Activated T-helper 17 cell treated with anti-CD3 and anti-CD28 coated beads, Interleukin-2, amount 50 U/mL, for 72 hours (primary cell): ENCODE measurements around the gene BCL2L12. TPM values are rescaled to one million over a fixed set of nuclear protein-coding genes. Genes with fewer than 3 reads are reported as not detected.

Experiments used
- ATAC-seq: fragments of 150-1000 bp; cut with Tn5 transposase; replicated peaks from 2 replicates; pipeline ENCODE4 v1.10.0; 2021; ENCODE audit warnings: mild to moderate bottlenecking, moderate library complexity
- H3K27ac Mint-ChIP-seq: one replicate; pipeline ENCODE4 v1.8.0; 2022; ENCODE audit warnings: mixed read lengths
- H3K27me3 Mint-ChIP-seq: one replicate; pipeline ENCODE4 v1.8.0; 2022; ENCODE audit warnings: mixed read lengths
- H3K36me3 Mint-ChIP-seq: one replicate; pipeline ENCODE4 v1.8.0; 2022; ENCODE audit warnings: low read depth, mild to moderate bottlenecking, mixed read lengths
- H3K4me1 Mint-ChIP-seq: one replicate; pipeline ENCODE4 v1.8.0; 2022; ENCODE audit warnings: mixed read lengths
- H3K4me3 Mint-ChIP-seq: one replicate; pipeline ENCODE4 v1.8.0; 2022; ENCODE audit warnings: mild to moderate bottlenecking, mixed read lengths
- H3K9me3 Mint-ChIP-seq: one replicate; pipeline ENCODE4 v1.8.0; 2022; ENCODE audit warnings: mixed read lengths
- total RNA-seq, 2 donors: library from RNA; stranded (reverse); gene quantifications; one replicate each; pipeline ENCODE4 v1.2.3, GENCODE V29; 2022

Gene BCL2L12
- total RNA-seq, 2 donors from 2014 or later: 61.1 to 80.5 TPM

DNA sequence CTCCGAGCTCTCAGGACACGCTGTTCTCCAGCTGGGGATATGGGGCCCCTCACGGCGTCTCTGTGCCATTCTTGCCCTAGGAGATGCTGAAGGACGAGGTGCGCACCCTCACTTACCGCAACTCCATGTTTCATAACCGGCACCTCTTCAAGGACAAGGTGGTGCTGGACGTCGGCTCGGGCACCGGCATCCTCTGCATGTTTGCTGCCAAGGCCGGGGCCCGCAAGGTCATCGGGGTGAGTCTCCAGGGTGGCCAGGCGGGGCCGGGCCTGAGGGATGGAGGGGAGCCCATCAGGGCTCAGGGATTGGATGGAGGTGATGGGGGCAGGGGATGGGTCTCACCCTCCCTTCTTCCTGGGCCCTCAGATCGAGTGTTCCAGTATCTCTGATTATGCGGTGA is 16.1 kb downstream of the BCL2L12 start:
- Mint-ChIP-seq H3K4me3 (peak overlapping the region; percentile 41), H3K27ac (peak overlapping the region; percentile 41), H3K36me3 (peaks cover 77% of the 10 kb centered on the region), H3K4me1 (peaks cover 11% of the 10 kb centered on the region), H3K27me3 (no peaks in the 10 kb centered on the region), H3K9me3 (no peaks in the 10 kb centered on the region)
- no peak for ATAC-seq

GRCh38 chr19:49682274-49682673 is 16.5 kb downstream of the BCL2L12 start:
- H3K27ac Mint-ChIP-seq: peak overlapping the region; percentile 41
- peak overlapping the region; percentile 41 for H3K4me3 Mint-ChIP-seq
- H3K36me3 Mint-ChIP-seq: peaks cover 77% of the 10 kb centered on the region
- no peaks in the 10 kb centered on the region for H3K9me3 Mint-ChIP-seq
- ATAC-seq: peak; percentile 28
- no peaks in the 10 kb centered on the region for H3K27me3 Mint-ChIP-seq
- peaks cover 11% of the 10 kb centered on the region for H3K4me1 Mint-ChIP-seq

DNA sequence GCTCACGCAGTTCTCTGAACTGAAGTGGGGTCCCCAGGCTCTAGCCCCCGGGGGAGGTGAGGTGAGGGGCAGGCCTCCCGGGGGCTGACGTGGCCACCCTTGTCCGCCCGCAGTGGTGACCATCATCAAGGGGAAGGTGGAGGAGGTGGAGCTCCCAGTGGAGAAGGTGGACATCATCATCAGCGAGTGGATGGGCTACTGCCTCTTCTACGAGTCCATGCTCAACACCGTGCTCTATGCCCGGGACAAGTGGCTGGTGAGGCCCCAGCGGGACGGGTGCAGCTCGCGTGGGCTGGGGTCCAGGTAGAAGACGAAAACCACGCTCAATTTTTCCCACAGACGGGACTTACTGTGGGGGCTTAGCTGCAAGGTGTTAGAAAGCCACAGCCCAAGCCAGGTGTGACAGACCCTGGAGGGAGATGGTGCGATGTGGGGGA is 18.1 kb downstream of the BCL2L12 start:
- Mint-ChIP-seq H3K27ac (no peak overlapping the region), H3K27me3 (no peaks in the 10 kb centered on the region), H3K36me3 (peaks cover 84% of the 10 kb centered on the region), H3K9me3 (no peaks in the 10 kb centered on the region), H3K4me1 (peaks cover 15% of the 10 kb centered on the region), H3K4me3 (no peak overlapping the region)
- no peak for ATAC-seq

- no peak for ATAC-seq
- Mint-ChIP-seq H3K9me3 (no peaks in the 10 kb centered on the region), H3K27ac (no peak overlapping the region), H3K36me3 (peaks cover 88% of the 10 kb centered on the region), H3K4me3 (no peak overlapping the region), H3K27me3 (no peaks in the 10 kb centered on the region), H3K4me1 (peaks cover 15% of the 10 kb centered on the region)
Measured at GRCh38 chr19:49684251-49684982, 18.7 kb downstream of the BCL2L12 start.

DNA sequence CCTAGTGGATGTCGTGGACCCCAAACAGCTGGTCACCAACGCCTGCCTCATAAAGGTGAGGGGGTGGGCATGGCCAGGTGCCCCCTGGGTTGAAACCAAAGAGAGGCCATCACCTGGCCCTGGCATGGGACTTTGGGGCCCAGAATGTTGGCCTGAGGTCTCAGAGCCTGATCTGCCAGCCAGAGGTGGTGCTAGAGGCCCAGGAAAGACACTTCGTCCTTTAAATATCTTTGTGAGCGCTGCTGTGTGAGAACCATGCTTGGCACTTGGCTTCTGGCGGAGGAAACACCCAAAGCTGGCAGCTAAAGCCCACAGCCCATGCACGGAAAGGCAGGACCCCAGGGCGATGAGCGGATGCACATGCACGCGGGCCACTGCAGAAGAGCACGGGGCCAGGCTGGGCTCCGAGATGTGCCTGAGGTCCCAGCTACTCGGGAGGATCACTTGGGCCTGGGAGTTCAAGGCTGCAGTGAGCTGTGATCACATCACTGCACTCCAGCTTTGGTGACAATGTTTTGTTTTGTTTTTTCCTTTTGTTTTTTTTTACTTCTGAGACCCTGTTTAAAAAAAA is 19.3 kb downstream of the BCL2L12 start:
- Mint-ChIP-seq H3K36me3 (peaks cover 86% of the 10 kb centered on the region), H3K4me1 (peaks cover 15% of the 10 kb centered on the region), H3K27me3 (no peaks in the 10 kb centered on the region), H3K27ac (no peak overlapping the region), H3K4me3 (no peak overlapping the region), H3K9me3 (no peaks in the 10 kb centered on the region)
- ATAC-seq: no peak

DNA sequence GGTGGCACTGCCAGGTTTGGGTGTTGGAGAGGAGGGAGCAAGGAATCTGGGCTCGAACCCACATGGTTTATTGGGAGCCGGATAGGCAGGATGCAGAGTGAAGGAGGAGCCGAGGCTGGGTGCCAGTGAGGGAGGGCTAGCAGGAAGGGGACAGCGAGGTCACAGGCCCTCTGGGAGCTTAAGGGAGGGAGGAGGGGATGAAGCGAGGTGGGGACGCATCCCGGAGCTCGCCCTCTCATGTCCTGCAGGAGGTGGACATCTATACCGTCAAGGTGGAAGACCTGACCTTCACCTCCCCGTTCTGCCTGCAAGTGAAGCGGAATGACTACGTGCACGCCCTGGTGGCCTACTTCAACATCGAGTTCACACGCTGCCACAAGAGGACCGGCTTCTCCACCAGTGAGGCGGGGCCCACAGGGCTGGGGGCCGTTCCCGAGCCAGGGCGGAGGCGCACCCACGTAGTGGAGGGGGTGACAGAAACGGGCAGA is 20.2 kb downstream of the BCL2L12 start:
- Mint-ChIP-seq H3K27ac (no peak overlapping the region), H3K27me3 (peaks cover 7% of the 10 kb centered on the region), H3K36me3 (peaks cover 85% of the 10 kb centered on the region), H3K4me1 (peaks cover 21% of the 10 kb centered on the region), H3K4me3 (no peak overlapping the region), H3K9me3 (no peaks in the 10 kb centered on the region)
- ATAC-seq: no peak

DNA sequence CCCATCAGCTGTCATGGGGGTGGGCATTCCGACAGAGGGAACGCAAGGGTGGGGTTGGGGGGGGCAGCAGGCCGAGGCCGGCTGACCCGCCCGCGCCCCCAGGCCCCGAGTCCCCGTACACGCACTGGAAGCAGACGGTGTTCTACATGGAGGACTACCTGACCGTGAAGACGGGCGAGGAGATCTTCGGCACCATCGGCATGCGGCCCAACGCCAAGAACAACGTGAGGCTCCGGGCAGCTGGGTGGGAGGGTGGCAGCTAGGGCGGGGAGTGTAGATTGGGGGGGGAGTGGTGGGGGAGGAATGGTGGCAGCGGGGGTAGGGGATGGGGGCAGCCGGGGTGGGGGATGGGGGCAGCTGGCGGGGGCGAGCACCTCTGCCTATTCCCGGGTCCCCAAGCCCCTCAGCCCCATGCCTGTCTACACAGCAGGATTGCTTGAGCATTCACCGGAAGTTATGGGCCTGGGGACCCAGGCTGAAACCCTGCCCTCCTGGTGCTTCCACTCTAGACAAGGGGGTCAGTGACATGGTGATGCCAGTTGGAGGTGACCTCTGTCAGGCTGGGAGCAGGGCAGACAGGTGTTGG is 20.9 kb downstream of the BCL2L12 start:
- Mint-ChIP-seq H3K4me1 (peaks cover 23% of the 10 kb centered on the region), H3K4me3 (no peak overlapping the region), H3K36me3 (peaks cover 80% of the 10 kb centered on the region), H3K27me3 (peaks cover 8% of the 10 kb centered on the region), H3K27ac (no peak overlapping the region), H3K9me3 (no peaks in the 10 kb centered on the region)
- ATAC-seq: no peak

GRCh38 chr19:49687150-49687549 is 21.4 kb downstream of the BCL2L12 start:
- no peak overlapping the region for H3K27ac Mint-ChIP-seq
- no peak for ATAC-seq
- peaks cover 23% of the 10 kb centered on the region for H3K4me1 Mint-ChIP-seq
- no peak overlapping the region for H3K4me3 Mint-ChIP-seq
- peaks cover 74% of the 10 kb centered on the region for H3K36me3 Mint-ChIP-seq
- H3K9me3 Mint-ChIP-seq: no peaks in the 10 kb centered on the region
- peaks cover 8% of the 10 kb centered on the region for H3K27me3 Mint-ChIP-seq

GRCh38 chr19:49687566-49688316 is 22.0 kb downstream of the BCL2L12 start:
- H3K9me3 Mint-ChIP-seq: no peaks in the 10 kb centered on the region
- H3K36me3 Mint-ChIP-seq: peaks cover 68% of the 10 kb centered on the region
- peaks cover 23% of the 10 kb centered on the region for H3K4me1 Mint-ChIP-seq
- ATAC-seq: no peak
- peaks cover 8% of the 10 kb centered on the region for H3K27me3 Mint-ChIP-seq
- H3K4me3 Mint-ChIP-seq: no peak overlapping the region
- H3K27ac Mint-ChIP-seq: no peak overlapping the region

- ATAC-seq: no peak
- H3K36me3 Mint-ChIP-seq: peaks cover 59% of the 10 kb centered on the region
- peak overlapping the region; percentile 10 for H3K4me3 Mint-ChIP-seq
- H3K9me3 Mint-ChIP-seq: no peaks in the 10 kb centered on the region
- H3K27me3 Mint-ChIP-seq: peaks cover 8% of the 10 kb centered on the region
- no peak overlapping the region for H3K27ac Mint-ChIP-seq
- peaks cover 23% of the 10 kb centered on the region for H3K4me1 Mint-ChIP-seq
Measured at GRCh38 chr19:49688531-49689132, 22.9 kb downstream of the BCL2L12 start.

DNA sequence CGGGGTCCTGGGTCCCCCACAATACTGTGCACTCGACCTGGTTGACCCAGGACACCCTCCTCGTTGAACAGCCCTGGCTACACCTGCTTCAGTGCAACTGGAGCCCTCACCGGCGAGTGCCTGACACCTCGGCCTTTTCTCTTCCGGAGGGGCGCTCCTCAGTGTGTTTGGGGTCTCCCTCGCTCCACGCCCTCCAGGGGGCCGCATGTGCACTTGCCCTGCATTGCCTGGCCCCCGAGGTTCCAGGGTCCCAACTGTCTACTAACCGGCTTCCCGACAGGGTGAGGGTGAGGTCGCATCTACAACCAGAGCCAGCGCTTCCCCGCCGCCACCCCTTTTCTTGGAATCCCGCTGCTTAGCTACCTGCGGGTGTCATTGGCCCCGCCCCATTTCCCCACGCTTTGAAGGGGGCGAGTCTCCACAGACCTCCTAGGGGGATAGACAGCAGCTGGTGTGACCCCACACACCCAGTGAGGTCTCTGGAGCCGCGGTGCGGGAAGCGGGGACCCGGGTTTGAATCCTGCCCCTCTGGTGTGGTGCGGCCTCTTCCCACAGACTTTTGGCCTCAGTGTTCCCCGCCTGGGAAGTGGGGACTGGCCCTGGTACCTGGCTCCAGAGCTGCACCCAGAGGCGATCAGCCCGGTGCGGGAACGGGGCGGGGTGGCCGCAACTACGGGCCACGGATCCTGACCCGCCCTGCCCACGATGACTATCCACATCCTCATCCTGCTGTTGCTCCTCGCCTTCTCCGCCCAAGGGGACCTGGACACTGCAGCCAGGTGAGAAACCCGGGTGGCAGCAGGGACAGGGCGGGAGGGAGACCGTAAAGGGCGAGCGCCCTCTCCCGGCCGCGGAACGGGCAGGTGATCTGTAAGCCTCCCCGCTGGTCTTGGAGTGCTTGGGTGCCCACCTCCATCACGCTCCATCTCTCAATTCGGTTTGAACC is 23.7 kb downstream of the BCL2L12 start, which contains the start of gene ADM5:
ADM5 (plus strand) TSS at position 462 of the 946 bp plus-strand sequence; CDS start at position 706, 244 bp downstream.
- peak; percentile 40 for ATAC-seq
- H3K9me3 Mint-ChIP-seq: no peaks in the 10 kb centered on the region
- H3K27ac Mint-ChIP-seq: peak within 1 kb of the TSS; percentile 68

GRCh38 chr19:49690079-49690655 is 24.4 kb downstream of the BCL2L12 start:
- H3K27ac Mint-ChIP-seq: peak overlapping the region; percentile 68
- peaks cover 8% of the 10 kb centered on the region for H3K27me3 Mint-ChIP-seq
- no peak for ATAC-seq
- no peaks in the 10 kb centered on the region for H3K9me3 Mint-ChIP-seq
- H3K4me1 Mint-ChIP-seq: peaks cover 23% of the 10 kb centered on the region
- peak overlapping the region; percentile 83 for H3K4me3 Mint-ChIP-seq
- H3K36me3 Mint-ChIP-seq: peaks cover 44% of the 10 kb centered on the region

More for the DNA sequence above, 23.7 kb downstream of the BCL2L12 start, which contains the start of gene ADM5:
- Mint-ChIP-seq H3K27me3 (peaks cover 8% of the 10 kb centered on the region), H3K36me3 (peaks cover 52% of the 10 kb centered on the region), H3K4me3 (peak within 1 kb of the TSS; percentile 83), H3K4me1 (peaks cover 23% of the 10 kb centered on the region)
